HG03060 (cell line): ENCODE measurements around the gene CT45A3.
"Not testable (repeated sequence)": the region's sequence is repeated elsewhere in the genome, so short reads cannot be mapped to it uniquely, and the experiment has no call there.

ENCODE experiments used
- ATAC-seq: cut with Tn5 transposase; IDR thresholded peaks from one replicate; pipeline ENCODE4 v1.9.1; 2021; ENCODE audit warnings: low read depth, moderate number of reproducible peaks; ENCODE audit not compliant: unreplicated experiment

Gene CT45A3, protein sequence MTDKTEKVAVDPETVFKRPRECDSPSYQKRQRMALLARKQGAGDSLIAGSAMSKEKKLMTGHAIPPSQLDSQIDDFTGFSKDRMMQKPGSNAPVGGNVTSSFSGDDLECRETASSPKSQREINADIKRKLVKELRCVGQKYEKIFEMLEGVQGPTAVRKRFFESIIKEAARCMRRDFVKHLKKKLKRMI

DNA sequence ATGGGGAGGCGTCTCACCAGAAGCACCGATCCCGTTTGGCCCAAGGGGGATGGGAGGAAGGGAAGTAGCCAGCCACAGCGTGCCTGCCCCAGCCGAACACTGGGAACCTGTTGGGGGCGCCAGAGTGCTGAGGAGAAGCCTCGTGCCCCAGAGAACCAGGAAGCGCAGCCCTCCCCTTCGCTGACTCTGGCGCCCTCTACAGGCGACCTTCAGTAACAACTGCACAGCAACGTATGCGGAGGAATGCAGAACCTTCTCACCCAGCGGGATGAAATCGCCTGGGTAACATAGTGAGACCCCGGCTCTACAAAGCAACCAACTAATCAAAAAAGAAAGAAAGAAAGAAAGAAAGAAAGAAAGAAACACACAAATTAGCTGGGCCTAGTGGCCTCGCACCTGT, at the start of gene CT45A3:
Gene CT45A3 (minus strand): TSS at position 101 of the 400 bp plus-strand sequence. CDS start 3,747 bp downstream, outside the sequence.
- not testable (repeated sequence) for ATAC-seq

DNA sequence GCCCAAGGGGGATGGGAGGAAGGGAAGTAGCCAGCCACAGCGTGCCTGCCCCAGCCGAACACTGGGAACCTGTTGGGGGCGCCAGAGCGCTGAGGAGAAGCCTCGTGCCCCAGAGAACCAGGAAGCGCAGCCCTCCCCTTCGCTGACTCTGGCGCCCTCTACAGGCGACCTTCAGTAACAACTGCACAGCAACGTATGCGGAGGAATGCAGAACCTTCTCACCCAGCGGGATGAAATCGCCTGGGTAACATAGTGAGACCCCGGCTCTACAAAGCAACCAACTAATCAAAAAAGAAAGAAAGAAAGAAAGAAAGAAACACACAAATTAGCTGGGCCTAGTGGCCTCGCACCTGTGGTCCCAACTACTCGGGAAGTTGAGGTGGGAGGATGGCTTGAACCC, 34.7 kb upstream of the CT45A3 start, which contains the start of gene CT45A6:
Gene CT45A6 (minus strand): TSS at position 101 of the 400 bp plus-strand sequence. CDS start 3,794 bp downstream, outside the sequence.
- ATAC-seq: not testable (repeated sequence)

DNA sequence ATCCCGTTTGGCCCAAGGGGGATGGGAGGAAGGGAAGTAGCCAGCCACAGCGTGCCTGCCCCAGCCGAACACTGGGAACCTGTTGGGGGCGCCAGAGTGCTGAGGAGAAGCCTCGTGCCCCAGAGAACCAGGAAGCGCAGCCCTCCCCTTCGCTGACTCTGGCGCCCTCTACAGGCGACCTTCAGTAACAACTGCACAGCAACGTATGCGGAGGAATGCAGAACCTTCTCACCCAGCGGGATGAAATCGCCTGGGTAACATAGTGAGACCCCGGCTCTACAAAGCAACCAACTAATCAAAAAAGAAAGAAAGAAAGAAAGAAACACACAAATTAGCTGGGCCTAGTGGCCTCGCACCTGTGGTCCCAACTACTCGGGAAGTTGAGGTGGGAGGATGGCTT, 17.4 kb upstream of the CT45A3 start, which contains the start of gene CT45A5:
Gene CT45A5 (minus strand): TSS at position 101 of the 400 bp plus-strand sequence. CDS start 3,774 bp downstream, outside the sequence.
- ATAC-seq: not testable (repeated sequence)

DNA sequence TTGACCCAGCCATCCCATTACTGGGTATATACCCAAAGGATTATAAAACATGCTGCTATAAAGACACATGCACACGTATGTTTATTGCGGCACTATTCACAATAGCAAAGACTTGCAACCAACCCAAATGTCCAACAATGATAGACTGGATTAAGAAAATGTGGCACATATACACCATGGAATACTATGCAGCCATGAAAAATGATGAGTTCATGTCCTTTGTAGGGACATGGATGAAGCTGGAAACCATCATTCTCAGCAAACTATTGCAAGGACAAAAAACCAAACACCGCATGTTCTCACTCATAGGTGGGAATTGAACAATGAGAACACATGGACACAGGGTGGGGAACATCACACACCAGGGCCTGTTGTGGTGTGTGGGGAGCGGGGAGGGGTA, 23.3 kb downstream of the CT45A3 start:
- ATAC-seq: not testable (repeated sequence)

DNA sequence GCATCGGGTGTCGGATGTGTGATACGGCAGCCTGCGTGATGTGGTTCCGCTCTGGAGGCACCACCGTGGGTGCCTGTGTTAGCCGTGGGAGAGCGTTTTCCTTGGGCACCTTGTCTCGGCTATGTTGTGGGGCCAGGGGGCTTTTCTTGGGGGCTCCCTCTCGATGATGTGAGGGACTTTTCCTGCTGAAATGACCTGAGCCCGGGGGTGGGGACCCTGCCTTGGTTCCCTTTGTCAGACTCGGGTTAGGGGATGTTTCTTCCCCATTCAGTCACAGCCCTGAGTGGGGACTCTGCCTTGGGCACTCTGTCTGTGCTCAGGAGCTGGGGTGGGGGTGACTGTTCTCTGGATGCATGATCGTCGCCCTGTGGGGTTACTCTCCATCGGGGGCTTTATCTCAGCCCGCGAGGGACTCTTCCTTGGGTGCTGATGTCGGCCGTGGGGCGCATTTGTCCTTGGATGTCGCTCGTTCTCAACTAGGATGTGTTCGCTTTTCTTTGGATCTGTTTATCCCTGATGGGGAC, 26.7 kb downstream of the CT45A3 start:
- ATAC-seq: no peak

DNA sequence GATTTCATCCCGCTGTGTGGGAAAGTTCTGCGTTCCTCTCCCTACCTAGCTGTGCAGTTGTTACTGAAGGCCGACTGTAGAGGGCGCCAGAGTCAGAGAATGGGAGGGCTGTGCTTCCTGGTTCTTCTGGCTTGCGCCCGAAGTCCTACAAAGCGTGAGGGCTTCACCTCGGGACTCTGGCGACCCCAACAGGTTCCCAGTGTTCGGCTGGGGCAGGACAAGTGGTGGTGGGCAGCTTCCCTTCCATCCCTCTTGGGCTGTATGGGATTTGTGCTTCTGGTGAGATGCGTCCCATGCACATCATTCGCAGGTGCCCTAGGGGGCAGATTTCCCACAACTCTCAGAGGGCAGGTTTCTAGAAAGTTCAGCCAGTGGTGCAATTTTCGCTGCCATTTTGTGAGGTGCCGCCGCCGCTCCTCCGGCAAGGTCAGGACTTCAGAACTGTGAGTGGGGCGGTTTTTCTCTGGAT, 27.3 kb downstream of the CT45A3 start:
- no peak for ATAC-seq

DNA sequence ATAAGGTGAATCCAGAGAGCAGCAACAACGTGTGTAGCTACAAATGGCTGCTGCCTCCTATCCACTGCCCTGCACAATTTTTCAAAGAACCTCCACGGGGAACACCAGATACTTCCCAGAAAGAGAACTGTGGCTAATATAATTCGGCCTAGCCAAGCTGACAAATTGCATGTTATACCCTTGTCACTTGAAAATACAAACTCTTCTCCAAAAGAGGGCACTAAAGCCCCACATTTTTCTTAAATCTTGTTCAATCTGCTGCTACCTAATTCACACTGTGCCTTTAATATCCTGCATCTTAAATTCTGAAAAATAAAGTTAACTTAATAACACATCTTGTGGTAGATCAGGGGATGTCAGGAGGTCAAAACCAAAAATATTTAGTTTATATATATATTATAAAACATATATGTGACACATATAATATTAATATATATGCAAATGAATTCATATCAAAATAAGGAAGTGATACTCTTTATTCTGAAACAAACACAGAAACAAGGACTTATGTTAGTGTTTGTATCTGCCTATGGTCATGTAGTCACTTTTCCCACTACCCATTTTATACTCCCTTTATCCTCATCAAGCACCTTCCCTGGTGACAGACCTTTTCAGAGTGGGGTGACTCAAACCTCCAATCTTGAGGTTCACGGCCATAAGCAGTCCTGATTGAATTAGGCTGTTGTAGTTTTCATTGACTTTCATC, 30.5 kb downstream of the CT45A3 start:
- ATAC-seq: no peak

DNA sequence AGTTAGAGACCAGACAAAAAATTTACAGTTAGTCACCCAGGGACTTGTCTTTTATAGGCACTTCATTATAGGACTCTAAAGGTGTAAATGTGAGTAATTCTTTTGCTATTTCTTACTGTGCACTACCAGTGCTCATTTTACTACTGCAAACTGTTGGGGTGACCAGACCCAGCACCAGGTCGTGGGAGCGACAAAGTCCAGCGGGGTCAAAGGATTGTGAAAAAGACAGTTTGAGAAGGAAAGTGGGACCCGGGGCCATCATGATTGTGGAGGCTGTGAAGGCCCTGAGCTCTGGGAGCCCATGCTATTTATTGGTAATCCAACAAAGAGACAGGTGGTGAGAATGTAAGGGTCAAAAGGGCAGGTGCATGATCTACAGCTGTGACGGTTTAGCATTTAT, 33.3 kb downstream of the CT45A3 start:
- not testable (repeated sequence) for ATAC-seq

DNA sequence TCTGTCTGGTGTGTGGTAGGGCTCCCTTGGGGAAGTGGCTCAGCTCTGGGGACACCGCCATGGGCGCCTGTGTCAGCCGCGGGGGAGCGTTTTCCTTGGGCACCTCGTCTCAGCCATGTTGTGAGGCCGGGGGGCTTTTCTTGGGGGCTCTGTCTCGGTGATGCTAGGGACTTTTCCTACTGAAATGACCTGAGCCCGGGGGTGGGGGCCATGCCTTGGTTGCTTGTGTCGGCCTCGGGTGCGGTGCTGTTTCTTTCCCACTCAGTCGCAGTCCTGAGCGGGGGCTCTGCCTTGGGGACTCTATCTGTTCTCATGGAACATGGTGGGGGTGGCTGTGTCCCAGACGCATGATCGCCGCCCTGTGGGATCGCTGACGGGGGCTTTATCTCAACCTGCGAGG, 54.2 kb downstream of the CT45A3 start:
- ATAC-seq: no peak

DNA sequence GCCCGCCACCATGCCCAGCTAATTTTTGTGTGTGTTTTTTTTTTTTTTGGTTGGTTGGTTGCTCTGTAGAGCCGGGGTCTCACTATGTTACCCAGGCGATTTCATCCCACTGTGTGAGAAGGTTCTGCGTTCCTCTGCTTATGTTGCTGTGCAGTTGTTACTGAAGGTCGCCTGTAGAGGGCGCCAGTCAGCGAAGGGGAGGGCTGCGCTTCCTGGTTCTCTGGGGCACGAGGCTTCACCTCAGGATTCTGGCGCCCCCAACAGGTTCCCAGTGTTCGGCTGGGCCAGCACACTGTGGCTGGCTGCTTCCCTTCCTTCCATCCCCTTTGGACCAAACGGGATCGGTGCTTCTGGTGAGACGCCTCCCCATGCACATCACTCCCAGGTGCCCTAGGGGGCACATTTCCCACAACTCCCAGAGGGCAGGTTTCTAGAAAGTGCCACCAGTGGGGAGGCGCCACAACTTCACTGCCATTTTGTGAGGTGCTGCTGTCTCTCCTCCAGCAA, 54.8 kb downstream of the CT45A3 start, which contains the start of gene CT45A1:
Gene CT45A1 (plus strand): TSS at position 457 of the 507 bp plus-strand sequence. CDS start 5,302 bp downstream, outside the sequence.
- ATAC-seq: not testable (repeated sequence)
